ENCODE measurements around the gene IER3IP1.

GRCh38 chr18:47149457-47150028 is 26.6 kb downstream of the IER3IP1 start:
- TF ChIP-seq CTCF (IDR thresholded peaks at IDR 0.05; ENCODE audit: low read depth, low read length) (no peak), EZH2phosphoT487 (IDR thresholded peaks at IDR 0.05; ENCODE audit: low read depth) (no peak)
